Measurements from ENCODE around the gene A4GNT. TPM values are rescaled to one million over a fixed set of nuclear protein-coding genes. Genes with fewer than 3 reads are reported as not detected.

Gene A4GNT
- total and polyA plus RNA-seq, 2 donors (not counting 1 experiment from before 2014, with no cell fraction given), result not detected

DNA sequence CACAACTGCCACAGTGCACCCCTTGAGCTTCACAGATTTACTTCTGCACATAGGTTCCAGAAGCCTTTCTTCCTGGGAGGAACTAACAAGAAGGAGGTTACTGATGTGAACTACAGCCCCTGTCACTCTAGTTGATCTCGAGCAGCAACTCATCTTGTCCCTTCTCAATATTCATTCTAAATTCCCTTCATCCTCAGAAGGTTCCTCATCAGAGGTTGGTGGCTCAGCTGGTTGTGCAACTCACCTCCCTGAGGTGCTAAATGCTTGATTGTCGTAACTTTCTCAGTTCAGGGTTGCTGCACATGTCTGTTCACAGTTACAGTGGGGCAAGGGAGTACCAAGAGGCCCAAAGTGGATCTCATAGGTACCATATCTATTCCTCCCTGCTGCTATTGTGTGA is 5.7 kb upstream of the A4GNT start:
- 86% methylated on average over 1 of the region's 2 CpGs for WGBS (ENCODE audit: insufficient coverage)
- intact Hi-C loops (cut with micrococcal nuclease), result no loop called here
- Mint-ChIP-seq H3K27ac (no peak overlapping the region), H3K4me3 (no peak overlapping the region), H3K27me3 (peaks cover 18% of the 10 kb centered on the region), H3K4me1 (peaks cover 30% of the 10 kb centered on the region), H3K9me3 (ENCODE audit: insufficient read depth) (no peaks in the 10 kb centered on the region)
- no peaks in the 10 kb centered on the region for H3K36me3 ChIP-seq (replicated peaks in 1 of 2; ENCODE audit: control extremely low read depth in 1 of 2, control insufficient read depth in 1 of 2, extremely low read depth in 1 of 2, insufficient read depth in 2 of 2, low read length in 1 of 2)
- ATAC-seq (ENCODE audit: low read depth) (no peak), DNase-seq (no peak)
- H3K4me3 ChIP-seq (ENCODE audit: control extremely low read depth in 1 of 5, extremely low read depth in 1 of 5, insufficient read depth in 1 of 5, low read depth in 2 of 5, low read length in 4 of 5), result no peak overlapping the region
- no peak for TF ChIP-seq EZH2 (IDR thresholded peaks at IDR 0.05; ENCODE audit: borderline replicate concordance, insufficient read depth, low read depth, low read length, poor library complexity, severe bottlenecking)
- TF ChIP-seq CTCF (IDR thresholded peaks at IDR 0.05), result no peak
- H2AFZ ChIP-seq (ENCODE audit: insufficient read depth, low read depth, low read length, poor library complexity, severe bottlenecking), result no peak overlapping the region
- ChIA-PET CTCF (no interaction called here), POLR2A (no interaction called here)
- no peak overlapping the region for H3K9ac ChIP-seq (ENCODE audit: low read length)
- H4K20me1 ChIP-seq (ENCODE audit: control insufficient read depth, insufficient read depth, low read length, poor library complexity, severe bottlenecking), result no peaks in the 10 kb centered on the region
- peaks cover 22 to 23% of the 10 kb centered on the region in 2 donors for H3K4me1 ChIP-seq (ENCODE audit: control insufficient read depth in 2 of 2, insufficient read depth in 2 of 2, low read length in 2 of 2)
- no peaks in the 10 kb centered on the region for H3K79me2 ChIP-seq (ENCODE audit: control insufficient read depth, insufficient read depth, low read length)
- H3K9me3 ChIP-seq (ENCODE audit: control extremely low read depth in 1 of 3, control insufficient read depth in 2 of 3, insufficient read depth in 1 of 3, low read length in 2 of 3), result no peaks in the 10 kb centered on the region
- peaks cover 0 to 4% (median 0%) of the 10 kb centered on the region in 4 experiments for H3K27me3 ChIP-seq (replicated peaks in 1 of 4; ENCODE audit: control extremely low read depth in 1 of 4, control insufficient read depth in 3 of 4, insufficient read depth in 4 of 4, low read length in 3 of 4)
- H3K4me2 ChIP-seq (replicated peaks; ENCODE audit: low read depth, low read length, poor library complexity, severe bottlenecking), result no peak overlapping the region
- no peak overlapping the region for H3K27ac ChIP-seq (ENCODE audit: low read length in 2 of 2)

- peaks cover 0 to 1% (median 0%) of the 10 kb centered on the region in 4 experiments for H3K27me3 ChIP-seq (replicated peaks in 1 of 4; ENCODE audit: control extremely low read depth in 1 of 4, control insufficient read depth in 3 of 4, insufficient read depth in 4 of 4, low read length in 3 of 4)
- no peak overlapping the region for H2AFZ ChIP-seq (ENCODE audit: insufficient read depth, low read depth, low read length, poor library complexity, severe bottlenecking)
- peaks cover 28% of the 10 kb centered on the region for H3K4me1 Mint-ChIP-seq
- no peak overlapping the region for H3K4me3 ChIP-seq (ENCODE audit: control extremely low read depth in 1 of 5, extremely low read depth in 1 of 5, insufficient read depth in 1 of 5, low read depth in 2 of 5, low read length in 4 of 5)
- peaks cover 9% of the 10 kb centered on the region for H3K27me3 Mint-ChIP-seq
- H3K79me2 ChIP-seq (ENCODE audit: control insufficient read depth, insufficient read depth, low read length), result no peaks in the 10 kb centered on the region
- 82% methylated on average over 3 of the region's 3 CpGs for WGBS (ENCODE audit: insufficient coverage)
- ChIA-PET CTCF (no interaction called here), POLR2A (no interaction called here)
- no peaks in the 10 kb centered on the region for H4K20me1 ChIP-seq (ENCODE audit: control insufficient read depth, insufficient read depth, low read length, poor library complexity, severe bottlenecking)
- no peaks in the 10 kb centered on the region for H3K9me3 ChIP-seq (ENCODE audit: control extremely low read depth in 1 of 3, control insufficient read depth in 2 of 3, insufficient read depth in 1 of 3, low read length in 2 of 3)
- H3K36me3 ChIP-seq (replicated peaks in 1 of 2; ENCODE audit: control extremely low read depth in 1 of 2, control insufficient read depth in 1 of 2, extremely low read depth in 1 of 2, insufficient read depth in 2 of 2, low read length in 1 of 2), result no peaks in the 10 kb centered on the region
- ATAC-seq (ENCODE audit: low read depth) (no peak), DNase-seq (no peak)
- TF ChIP-seq CTCF (IDR thresholded peaks at IDR 0.05) (no peak), EZH2 (IDR thresholded peaks at IDR 0.05; ENCODE audit: borderline replicate concordance, insufficient read depth, low read depth, low read length, poor library complexity, severe bottlenecking) (no peak)
- H3K4me2 ChIP-seq (replicated peaks; ENCODE audit: low read depth, low read length, poor library complexity, severe bottlenecking), result no peak overlapping the region
- H3K27ac Mint-ChIP-seq, result no peak overlapping the region
- no peak overlapping the region for H3K9ac ChIP-seq (ENCODE audit: low read length)
- H3K9me3 Mint-ChIP-seq (ENCODE audit: insufficient read depth), result no peaks in the 10 kb centered on the region
- H3K4me3 Mint-ChIP-seq, result no peak overlapping the region
- intact Hi-C loops (cut with micrococcal nuclease), result no loop called here
- peaks cover 22 to 23% of the 10 kb centered on the region in 2 donors for H3K4me1 ChIP-seq (ENCODE audit: control insufficient read depth in 2 of 2, insufficient read depth in 2 of 2, low read length in 2 of 2)
- no peak overlapping the region for H3K27ac ChIP-seq (ENCODE audit: low read length in 2 of 2)
These were observed 4.0 kb upstream of the A4GNT start for GRCh38 chr3:138136201-138136600.
